ENCODE measurements around the gene CGNL1. TPM values are rescaled to one million over a fixed set of nuclear protein-coding genes. Genes with fewer than 3 reads are reported as not detected.

The CGNL1 gene
- total RNA-seq, 1 experiment from 2014 or later, result 34.6 TPM

DNA sequence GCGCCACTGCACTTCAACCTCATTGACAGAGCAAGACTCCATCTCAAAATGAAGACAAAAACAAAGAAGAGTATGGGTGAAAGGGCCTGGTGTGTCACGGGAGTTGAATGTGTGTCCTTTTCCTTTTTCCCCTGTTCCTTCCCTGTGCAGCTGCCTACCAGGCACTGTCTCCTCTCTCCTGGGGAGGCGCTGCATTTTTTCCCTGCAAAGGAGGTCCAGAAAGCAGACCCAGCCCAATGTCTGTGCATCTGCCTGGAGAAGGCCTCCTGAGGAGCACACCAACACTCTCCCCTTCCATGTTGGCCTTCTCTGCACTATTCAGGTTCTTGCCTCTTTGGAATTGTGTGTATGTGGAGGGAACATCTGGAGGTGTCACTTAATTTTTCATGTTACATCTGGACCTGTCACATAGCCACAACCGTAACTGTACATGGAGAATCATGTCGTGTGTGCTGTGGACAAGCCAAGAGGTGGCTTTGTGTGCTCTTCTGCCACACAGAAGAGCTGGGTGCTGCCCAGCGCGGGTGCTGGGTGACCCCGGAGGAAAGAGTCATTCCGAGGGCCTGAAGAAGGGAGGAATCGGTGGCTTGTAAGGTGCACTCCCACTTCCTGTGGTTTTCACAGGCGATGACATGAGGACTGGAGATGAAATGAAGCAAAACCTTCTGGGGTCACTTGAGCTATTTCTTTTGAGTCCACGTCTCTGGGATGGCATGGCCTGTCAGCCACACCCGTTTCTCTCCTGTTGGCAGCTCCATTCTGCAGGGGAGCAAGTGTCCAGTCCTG is 46.5 kb upstream of the CGNL1 start:
- Histone ChIP-seq H3K79me2 (ENCODE audit: insufficient read depth, low read length) (no peaks in the 10 kb centered on the region), H2AK5ac (ENCODE audit: insufficient read length, low read length) (no peak overlapping the region), H2AFZ (ENCODE audit: low read length) (no peak overlapping the region), H3K4me2 (ENCODE audit: insufficient read depth, insufficient read length, low read length) (no peak overlapping the region), H3K18ac (ENCODE audit: insufficient read length, low read depth, low read length) (no peak overlapping the region), H4K5ac (ENCODE audit: insufficient read length, low read depth, low read length) (no peak overlapping the region), H3K56ac (ENCODE audit: insufficient read length, low read depth, low read length) (no peak overlapping the region), H3K27ac (ENCODE audit: insufficient read length, low read depth, low read length) (no peak overlapping the region), H2BK12ac (ENCODE audit: insufficient read length, low read depth, low read length) (no peak overlapping the region), H3K9ac (ENCODE audit: extremely low read depth, insufficient read length, low read length) (no peak overlapping the region), H3K79me1 (ENCODE audit: insufficient read depth, low read depth, low read length, poor library complexity, severe bottlenecking) (no peaks in the 10 kb centered on the region), H4K91ac (ENCODE audit: insufficient read length, low read depth, low read length) (no peak overlapping the region), H3K27me3 (ENCODE audit: insufficient read depth, low read length) (no peaks in the 10 kb centered on the region), H2BK15ac (ENCODE audit: low read depth, low read length) (no peak overlapping the region), H4K8ac (replicated peaks; ENCODE audit: insufficient read length, low read depth, low read length) (no peak overlapping the region), H2BK20ac (ENCODE audit: low read depth, low read length, poor library complexity, severe bottlenecking) (no peak overlapping the region), H3K23me2 (ENCODE audit: insufficient read length, low read depth, low read length, poor library complexity, severe bottlenecking) (no peaks in the 10 kb centered on the region), H3K9me3 (ENCODE audit: control insufficient read depth, low read depth, low read length) (no peaks in the 10 kb centered on the region), H4K20me1 (ENCODE audit: control insufficient read depth, insufficient read depth, insufficient read length) (no peaks in the 10 kb centered on the region), H3K4me1 (ENCODE audit: insufficient read depth, low read length) (no peaks in the 10 kb centered on the region), H2BK120ac (ENCODE audit: low read depth, low read length, poor library complexity, severe bottlenecking) (no peak overlapping the region), H3K23ac (ENCODE audit: insufficient read length, low read depth, low read length) (no peak overlapping the region), H3T11ph (ENCODE audit: low read length) (no peak overlapping the region), H3K4ac (ENCODE audit: low read depth, low read length) (no peak overlapping the region), H2BK5ac (ENCODE audit: insufficient read length, low read length) (no peak overlapping the region), H3K14ac (ENCODE audit: insufficient read depth, low read length) (no peak overlapping the region)
- H3K4me3 Mint-ChIP-seq, result no peak overlapping the region
- H3K9me3 Mint-ChIP-seq, result no peaks in the 10 kb centered on the region
- peaks cover 8 to 26% of the 10 kb centered on the region in 2 experiments for H3K4me1 Mint-ChIP-seq
- WGBS (ENCODE audit: extremely low coverage, insufficient read length, low lambda C conversion rate), result no CpG with 5 or more reads among the region's 13 CpGs
- H3K27ac Mint-ChIP-seq, result no peak overlapping the region
- no peaks in the 10 kb centered on the region for H3K36me3 Mint-ChIP-seq (ENCODE audit: insufficient read depth in 1 of 3, low read depth in 3 of 3)
- H3K27me3 Mint-ChIP-seq (ENCODE audit: low read depth), result no peaks in the 10 kb centered on the region
- no peak for DNase-seq
- TF ChIP-seq, protein P1, sequence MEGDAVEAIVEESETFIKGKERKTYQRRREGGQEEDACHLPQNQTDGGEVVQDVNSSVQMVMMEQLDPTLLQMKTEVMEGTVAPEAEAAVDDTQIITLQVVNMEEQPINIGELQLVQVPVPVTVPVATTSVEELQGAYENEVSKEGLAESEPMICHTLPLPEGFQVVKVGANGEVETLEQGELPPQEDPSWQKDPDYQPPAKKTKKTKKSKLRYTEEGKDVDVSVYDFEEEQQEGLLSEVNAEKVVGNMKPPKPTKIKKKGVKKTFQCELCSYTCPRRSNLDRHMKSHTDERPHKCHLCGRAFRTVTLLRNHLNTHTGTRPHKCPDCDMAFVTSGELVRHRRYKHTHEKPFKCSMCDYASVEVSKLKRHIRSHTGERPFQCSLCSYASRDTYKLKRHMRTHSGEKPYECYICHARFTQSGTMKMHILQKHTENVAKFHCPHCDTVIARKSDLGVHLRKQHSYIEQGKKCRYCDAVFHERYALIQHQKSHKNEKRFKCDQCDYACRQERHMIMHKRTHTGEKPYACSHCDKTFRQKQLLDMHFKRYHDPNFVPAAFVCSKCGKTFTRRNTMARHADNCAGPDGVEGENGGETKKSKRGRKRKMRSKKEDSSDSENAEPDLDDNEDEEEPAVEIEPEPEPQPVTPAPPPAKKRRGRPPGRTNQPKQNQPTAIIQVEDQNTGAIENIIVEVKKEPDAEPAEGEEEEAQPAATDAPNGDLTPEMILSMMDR (conservative IDR thresholded peaks at IDR 0.05), result no peak
